Measurements from ENCODE around the gene RBPJ.

DNA sequence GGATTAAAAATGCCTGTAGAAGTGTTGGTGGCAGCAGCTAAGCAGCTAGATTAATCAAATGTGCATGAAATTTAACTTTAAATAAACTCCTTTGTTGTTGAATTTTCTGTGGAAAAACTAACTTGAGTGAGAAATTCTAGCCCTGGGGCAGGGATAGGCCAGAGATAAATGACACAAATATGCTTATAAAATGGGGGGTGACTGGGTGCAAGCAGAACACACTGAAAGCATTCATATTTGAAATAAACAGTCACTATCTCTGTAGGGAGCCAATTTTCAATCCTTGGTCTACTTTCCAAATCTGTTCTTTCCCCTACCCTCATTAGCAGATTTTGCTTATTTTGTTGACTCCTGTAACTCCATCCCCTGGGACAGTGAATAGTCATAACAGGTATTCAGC is 47.9 kb downstream of the RBPJ start:
- TF ChIP-seq CTCF (IDR thresholded peaks at IDR 0.05; ENCODE audit: insufficient read depth, low read length, poor library complexity, severe bottlenecking): no peak
- no peak for TF ChIP-seq EZH2phosphoT487 (conservative IDR thresholded peaks at IDR 0.05; ENCODE audit: low read length)
